Measurements from ENCODE around the gene TTF1. TPM values are rescaled to one million over a fixed set of nuclear protein-coding genes. Genes with fewer than 3 reads are reported as not detected.

TTF1 gene
- total RNA-seq, 4 donors from 2014 or later = 14.5 to 19.7 (median 16.1) TPM

DNA sequence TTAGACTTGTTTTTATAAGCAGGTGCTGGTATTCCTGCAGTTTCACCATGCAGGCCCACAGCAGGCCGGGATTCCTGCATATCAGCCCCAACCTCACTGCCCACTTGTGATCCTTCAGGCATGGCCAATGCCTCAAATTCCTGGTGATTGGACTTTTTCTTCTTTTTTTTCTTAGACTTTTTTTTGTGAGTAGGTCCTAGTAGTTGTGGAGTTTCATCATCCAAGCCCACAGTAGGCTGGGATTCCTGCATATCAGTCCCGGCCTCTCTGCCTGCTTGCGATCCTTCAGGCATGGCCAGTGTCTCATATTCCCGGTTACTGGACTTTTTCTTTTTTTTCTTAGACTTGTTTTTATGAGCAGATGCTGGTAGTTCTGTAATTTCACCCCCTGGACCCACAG is 4.8 kb downstream of the TTF1 start:
- TF ChIP-seq POLR2A (IDR thresholded peaks at IDR 0.05) = no peak
- TF ChIP-seq, protein P1, sequence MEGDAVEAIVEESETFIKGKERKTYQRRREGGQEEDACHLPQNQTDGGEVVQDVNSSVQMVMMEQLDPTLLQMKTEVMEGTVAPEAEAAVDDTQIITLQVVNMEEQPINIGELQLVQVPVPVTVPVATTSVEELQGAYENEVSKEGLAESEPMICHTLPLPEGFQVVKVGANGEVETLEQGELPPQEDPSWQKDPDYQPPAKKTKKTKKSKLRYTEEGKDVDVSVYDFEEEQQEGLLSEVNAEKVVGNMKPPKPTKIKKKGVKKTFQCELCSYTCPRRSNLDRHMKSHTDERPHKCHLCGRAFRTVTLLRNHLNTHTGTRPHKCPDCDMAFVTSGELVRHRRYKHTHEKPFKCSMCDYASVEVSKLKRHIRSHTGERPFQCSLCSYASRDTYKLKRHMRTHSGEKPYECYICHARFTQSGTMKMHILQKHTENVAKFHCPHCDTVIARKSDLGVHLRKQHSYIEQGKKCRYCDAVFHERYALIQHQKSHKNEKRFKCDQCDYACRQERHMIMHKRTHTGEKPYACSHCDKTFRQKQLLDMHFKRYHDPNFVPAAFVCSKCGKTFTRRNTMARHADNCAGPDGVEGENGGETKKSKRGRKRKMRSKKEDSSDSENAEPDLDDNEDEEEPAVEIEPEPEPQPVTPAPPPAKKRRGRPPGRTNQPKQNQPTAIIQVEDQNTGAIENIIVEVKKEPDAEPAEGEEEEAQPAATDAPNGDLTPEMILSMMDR (IDR thresholded peaks at IDR 0.05) = no peak
- TF ChIP-seq POLR2AphosphoS5 (IDR thresholded peaks at IDR 0.05) = no peak
- TF ChIP-seq EP300 (IDR thresholded peaks at IDR 0.05) = no peak
- 83 to 91% methylated on average over 4 of the region's 4 CpGs for WGBS, 2 donors (ENCODE audit: low coverage in 1 of 2)
- ATAC-seq = no peak
- H3K4me1 ChIP-seq = peaks cover 0 to 24% (median 10%) of the 10 kb centered on the region in 3 donors
- H3K27ac ChIP-seq = no peak overlapping the region
- no peaks in the 10 kb centered on the region for H3K9me3 ChIP-seq
- no peak overlapping the region for H3K4me3 ChIP-seq
- no peaks in the 10 kb centered on the region for H3K27me3 ChIP-seq
- peaks cover 0 to 71% of the 10 kb centered on the region in 2 donors for H3K36me3 ChIP-seq

DNA sequence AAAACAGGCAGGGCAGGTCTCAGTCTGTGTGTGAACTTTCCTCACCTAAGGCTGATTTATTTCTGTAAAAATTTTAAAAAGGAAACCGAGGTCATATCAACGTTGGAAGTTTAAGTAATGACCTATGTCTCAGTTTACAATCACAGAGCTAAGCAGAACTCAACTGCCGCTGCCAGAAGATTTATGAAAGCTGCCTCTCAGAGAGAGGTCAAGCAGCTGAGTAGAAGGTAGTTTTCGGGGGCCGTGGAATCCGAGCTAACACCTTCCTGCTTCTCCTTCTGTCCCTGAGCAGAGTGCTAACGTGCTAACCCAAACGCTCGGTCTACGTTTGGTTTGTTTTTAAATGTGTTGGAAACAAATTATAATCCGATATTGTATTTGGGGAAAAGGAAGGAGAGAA is 11.1 kb downstream of the TTF1 start:
- H3K4me1 ChIP-seq = no peaks in the 10 kb centered on the region
- WGBS, 2 donors (ENCODE audit: low coverage in 1 of 2) = 70 to 86% methylated on average over 9 to 11 of the region's 11 CpGs
- no peak for ATAC-seq
- H3K9me3 ChIP-seq = no peaks in the 10 kb centered on the region
- H3K36me3 ChIP-seq = peaks cover 0 to 99% of the 10 kb centered on the region in 2 donors
- TF ChIP-seq POLR2AphosphoS5 (IDR thresholded peaks at IDR 0.05) (no peak), EP300 (IDR thresholded peaks at IDR 0.05) (no peak), POLR2A (IDR thresholded peaks at IDR 0.05) (no peak)
- TF ChIP-seq, protein P1 (IDR thresholded peaks at IDR 0.05) = no peak
- H3K27me3 ChIP-seq = no peaks in the 10 kb centered on the region
- H3K4me3 ChIP-seq = no peak overlapping the region
- no peak overlapping the region for H3K27ac ChIP-seq

DNA sequence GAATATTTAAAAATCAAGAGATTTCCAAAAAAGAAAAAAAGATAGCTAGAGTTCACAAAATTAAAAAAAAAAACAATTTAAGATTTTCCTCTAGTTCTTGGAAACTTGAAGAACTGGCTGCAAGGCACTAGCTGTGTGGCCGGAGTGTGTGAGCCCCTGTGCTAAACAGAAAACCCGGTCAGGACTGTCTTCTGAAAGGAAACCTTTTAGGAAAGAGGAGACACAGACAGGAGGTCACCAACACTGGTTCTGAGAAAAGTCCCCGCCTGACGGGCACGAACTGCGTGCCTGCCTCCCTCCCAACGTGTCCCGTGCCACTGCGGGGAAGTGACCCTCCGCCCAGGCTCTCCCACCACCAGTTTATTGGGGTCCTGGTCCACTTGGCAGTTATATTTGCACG is 15.2 kb downstream of the TTF1 start:
- H3K9me3 ChIP-seq = no peaks in the 10 kb centered on the region
- ATAC-seq = no peak

DNA sequence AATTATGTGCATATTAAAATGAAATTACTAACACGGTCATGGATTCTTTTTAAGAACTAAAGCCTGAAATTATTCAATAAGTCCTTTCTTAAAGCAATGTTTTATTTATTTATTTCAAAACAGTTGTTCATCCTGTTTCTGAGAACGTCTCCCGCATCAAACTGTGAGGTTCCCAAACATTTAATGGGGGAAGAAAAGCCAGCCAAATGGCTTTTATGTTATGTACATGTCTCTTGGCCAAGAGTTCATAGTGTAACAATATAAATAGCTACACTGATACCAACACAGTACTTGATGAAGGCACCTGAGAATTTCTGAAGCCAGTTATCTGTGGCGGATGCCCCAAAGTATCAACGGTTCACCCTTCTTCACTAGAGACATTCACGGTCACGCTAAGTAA is 15.7 kb downstream of the TTF1 start:
- 71 to 81% methylated on average over 7 of the region's 7 CpGs for WGBS, 2 donors (ENCODE audit: low coverage in 1 of 2)
- Histone ChIP-seq H3K9me3 (no peaks in the 10 kb centered on the region), H3K27ac (no peak overlapping the region), H3K4me3 (no peak overlapping the region), H3K36me3 (peaks cover 0 to 99% of the 10 kb centered on the region in 2 donors), H3K27me3 (no peaks in the 10 kb centered on the region), H3K4me1 (no peaks in the 10 kb centered on the region)
- TF ChIP-seq EP300 (IDR thresholded peaks at IDR 0.05) (no peak), POLR2AphosphoS5 (IDR thresholded peaks at IDR 0.05) (no peak), POLR2A (IDR thresholded peaks at IDR 0.05) (no peak)
- TF ChIP-seq, protein P1 (IDR thresholded peaks at IDR 0.05) = no peak
- no peak for ATAC-seq

More for the DNA sequence above, 15.2 kb downstream of the TTF1 start:
- Histone ChIP-seq H3K4me1 (no peaks in the 10 kb centered on the region), H3K36me3 (peaks cover 0 to 99% of the 10 kb centered on the region in 2 donors), H3K27ac (no peak overlapping the region), H3K4me3 (no peak overlapping the region), H3K27me3 (no peaks in the 10 kb centered on the region)
- 76 to 80% methylated on average over 2 to 4 of the region's 11 CpGs for WGBS, 2 donors (ENCODE audit: low coverage in 1 of 2)
- TF ChIP-seq POLR2A (IDR thresholded peaks at IDR 0.05) (no peak), EP300 (IDR thresholded peaks at IDR 0.05) (no peak), POLR2AphosphoS5 (IDR thresholded peaks at IDR 0.05) (no peak)
- TF ChIP-seq, protein P1 (IDR thresholded peaks at IDR 0.05) = no peak

GRCh38 chr9:132387133-132387532 is 19.5 kb downstream of the TTF1 start:
- ATAC-seq = no peak
- TF ChIP-seq, protein P1 (IDR thresholded peaks at IDR 0.05) = no peak
- TF ChIP-seq POLR2AphosphoS5 (IDR thresholded peaks at IDR 0.05) (no peak), EP300 (IDR thresholded peaks at IDR 0.05) (no peak), POLR2A (IDR thresholded peaks at IDR 0.05) (no peak)
- H3K4me3 ChIP-seq = no peak overlapping the region
- H3K27ac ChIP-seq = no peak overlapping the region
- no CpG with 5 or more reads among the region's 7 CpGs for WGBS, 2 donors (ENCODE audit: low coverage in 1 of 2)
- no peaks in the 10 kb centered on the region for H3K4me1 ChIP-seq
- no peaks in the 10 kb centered on the region for H3K9me3 ChIP-seq
- peaks cover 0 to 100% of the 10 kb centered on the region in 2 donors for H3K36me3 ChIP-seq
- H3K27me3 ChIP-seq = no peaks in the 10 kb centered on the region

Measured in gastroesophageal sphincter (tissue), 4 donors.